Cardiac fibroblast (primary cell): ENCODE measurements around the gene MIB2.

ENCODE experiments used
- DNase-seq, 2 donors: peaks; one replicate each; pipeline versions ENCODE4 v3.0.0 to v3.0.0-alpha.2; 2010; ENCODE audit warnings: low read depth in 2 of 2
- H3K4me3 ChIP-seq, 2 donors: replicated peaks in 1 of 2; 1 replicate in 1 of 2; 2 replicates in 1 of 2; pipeline ENCODE4 v1.5.1; 2011; ENCODE audit warnings: low read depth in 2 of 2, low read length in 2 of 2, mild to moderate bottlenecking in 2 of 2, moderate library complexity in 1 of 2
- TF ChIP-seq, protein P1 (sequence below): IDR thresholded peaks from one replicate; pipeline ENCODE4 v1.5.1; 2011; ENCODE audit warnings: low read depth, mild to moderate bottlenecking, low read length, inconsistent platforms

Gene MIB2

DNA sequence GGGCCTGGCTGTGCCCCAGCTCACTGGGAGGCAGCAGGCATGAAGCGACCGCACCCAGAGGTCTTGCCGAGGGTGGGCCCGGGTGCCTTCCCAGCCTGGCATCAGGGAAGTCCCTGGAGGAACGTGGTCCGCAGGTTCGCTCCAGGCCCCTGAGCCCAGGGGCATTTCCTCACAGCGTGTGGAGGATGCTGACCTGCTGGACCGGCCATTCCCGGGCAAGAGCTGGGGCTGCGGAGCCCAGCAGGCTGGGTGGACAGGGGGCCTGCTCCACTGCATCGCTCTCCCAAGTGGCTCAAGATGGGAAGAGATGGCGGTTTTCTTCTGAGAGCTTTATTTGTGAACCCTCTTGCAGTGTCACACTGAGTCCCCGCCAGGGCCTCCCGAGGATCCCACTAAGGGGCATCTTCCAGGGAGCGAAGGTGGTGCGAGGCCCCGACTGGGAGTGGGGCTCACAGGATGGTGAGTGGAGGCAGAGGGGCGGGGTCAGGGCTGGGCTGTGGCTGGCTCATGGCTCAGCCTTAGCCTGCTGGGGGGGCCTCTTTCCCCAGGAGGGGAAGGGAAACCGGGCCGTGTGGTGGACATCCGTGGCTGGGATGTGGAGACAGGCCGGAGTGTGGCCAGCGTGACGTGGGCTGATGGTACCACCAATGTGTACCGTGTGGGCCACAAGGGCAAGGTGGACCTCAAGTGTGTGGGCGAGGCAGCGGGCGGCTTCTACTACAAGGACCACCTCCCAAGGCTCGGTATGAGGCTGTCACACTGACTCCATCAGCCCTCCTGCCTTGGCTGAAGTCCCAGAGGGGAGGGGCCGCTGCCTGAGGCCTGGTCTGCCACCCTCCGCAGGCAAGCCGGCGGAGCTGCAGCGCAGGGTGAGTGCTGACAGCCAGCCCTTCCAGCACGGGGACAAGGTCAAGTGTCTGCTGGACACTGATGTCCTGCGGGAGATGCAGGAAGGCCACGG, 9.4 kb downstream of the MIB2 start:
- TF ChIP-seq, protein P1, sequence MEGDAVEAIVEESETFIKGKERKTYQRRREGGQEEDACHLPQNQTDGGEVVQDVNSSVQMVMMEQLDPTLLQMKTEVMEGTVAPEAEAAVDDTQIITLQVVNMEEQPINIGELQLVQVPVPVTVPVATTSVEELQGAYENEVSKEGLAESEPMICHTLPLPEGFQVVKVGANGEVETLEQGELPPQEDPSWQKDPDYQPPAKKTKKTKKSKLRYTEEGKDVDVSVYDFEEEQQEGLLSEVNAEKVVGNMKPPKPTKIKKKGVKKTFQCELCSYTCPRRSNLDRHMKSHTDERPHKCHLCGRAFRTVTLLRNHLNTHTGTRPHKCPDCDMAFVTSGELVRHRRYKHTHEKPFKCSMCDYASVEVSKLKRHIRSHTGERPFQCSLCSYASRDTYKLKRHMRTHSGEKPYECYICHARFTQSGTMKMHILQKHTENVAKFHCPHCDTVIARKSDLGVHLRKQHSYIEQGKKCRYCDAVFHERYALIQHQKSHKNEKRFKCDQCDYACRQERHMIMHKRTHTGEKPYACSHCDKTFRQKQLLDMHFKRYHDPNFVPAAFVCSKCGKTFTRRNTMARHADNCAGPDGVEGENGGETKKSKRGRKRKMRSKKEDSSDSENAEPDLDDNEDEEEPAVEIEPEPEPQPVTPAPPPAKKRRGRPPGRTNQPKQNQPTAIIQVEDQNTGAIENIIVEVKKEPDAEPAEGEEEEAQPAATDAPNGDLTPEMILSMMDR, result no peak
- peak in 1 of 2 donors; percentile 36 for DNase-seq
- H3K4me3 ChIP-seq, result no peak overlapping the region

DNA sequence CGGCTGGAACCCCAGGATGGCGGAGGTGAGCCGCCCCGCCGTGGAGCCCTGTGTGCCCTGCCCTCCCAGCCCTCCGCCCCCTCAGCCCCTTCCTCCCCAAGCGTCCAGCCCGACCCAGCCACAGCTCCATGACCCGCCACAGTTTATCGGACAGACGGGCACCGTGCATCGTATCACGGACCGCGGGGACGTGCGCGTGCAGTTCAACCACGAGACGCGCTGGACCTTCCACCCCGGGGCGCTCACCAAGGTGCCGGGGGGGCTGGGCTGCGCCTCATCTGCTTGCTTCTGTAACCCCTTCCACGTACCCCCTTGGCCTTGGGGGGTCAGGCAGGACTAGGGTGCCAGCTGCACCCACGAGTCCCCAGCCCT, 10.1 kb downstream of the MIB2 start:
- no peak overlapping the region for H3K4me3 ChIP-seq
- TF ChIP-seq, protein P1, result no peak
- DNase-seq, result no peak

DNA sequence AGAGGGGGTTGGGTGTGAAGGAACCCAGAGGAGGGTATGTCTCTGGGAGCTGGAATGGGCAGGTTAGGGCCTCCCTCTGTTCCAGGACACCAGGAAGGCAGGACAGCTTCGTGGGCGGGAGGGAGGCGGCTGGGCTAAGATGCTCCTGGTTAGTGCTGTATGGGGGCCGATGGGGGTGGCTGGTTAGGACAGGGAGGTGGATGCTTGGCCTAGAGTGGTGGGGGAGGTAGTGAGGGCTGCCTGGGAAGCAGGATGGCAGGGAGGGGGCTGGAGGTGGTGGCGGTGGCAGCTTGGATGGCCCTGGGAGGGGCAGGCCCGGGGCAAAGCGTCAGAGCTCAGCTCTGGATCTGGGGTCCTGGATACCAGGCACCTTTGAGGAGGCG, 10.5 kb downstream of the MIB2 start:
- TF ChIP-seq, protein P1, result no peak
- H3K4me3 ChIP-seq, result no peak overlapping the region
- DNase-seq, result no peak

DNA sequence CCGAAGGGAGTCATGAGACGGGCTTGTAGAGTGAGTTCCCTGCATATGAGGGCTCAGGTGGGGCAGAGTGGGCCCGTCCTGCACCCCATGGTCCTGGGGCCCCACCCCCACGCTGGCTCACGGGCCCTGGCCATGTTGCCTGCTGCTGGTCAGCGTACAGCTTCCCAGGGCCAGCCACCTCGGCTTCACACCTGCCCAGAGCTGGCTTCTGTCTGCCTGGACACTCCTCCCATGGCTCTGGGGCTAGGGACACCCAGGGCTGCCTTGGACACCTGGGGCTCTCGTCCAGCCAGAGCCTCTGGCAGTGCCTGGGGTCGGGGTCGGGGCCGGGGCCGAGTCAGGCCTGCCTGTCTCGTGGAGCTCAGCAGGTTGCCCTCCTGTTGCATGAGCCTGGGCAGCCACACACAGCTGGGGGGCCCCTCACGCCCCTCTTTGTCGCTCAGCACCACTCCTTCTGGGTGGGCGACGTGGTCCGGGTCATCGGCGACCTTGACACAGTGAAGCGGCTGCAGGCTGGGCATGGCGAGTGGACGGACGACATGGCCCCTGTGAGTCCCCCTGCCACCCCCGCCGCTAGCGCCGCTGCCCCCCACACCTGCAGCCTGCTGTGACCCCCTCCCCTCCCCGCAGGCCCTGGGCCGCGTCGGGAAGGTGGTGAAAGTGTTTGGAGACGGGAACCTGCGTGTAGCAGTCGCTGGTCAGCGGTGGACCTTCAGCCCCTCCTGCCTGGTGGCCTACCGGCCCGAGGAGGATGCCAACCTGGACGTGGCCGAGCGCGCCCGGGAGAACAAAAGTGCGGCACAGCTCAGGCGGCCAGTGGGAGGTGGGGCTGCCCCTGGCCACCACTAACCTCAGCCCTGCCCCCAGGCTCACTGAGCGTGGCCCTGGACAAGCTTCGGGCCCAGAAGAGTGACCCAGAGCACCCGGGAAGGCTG, 11.2 kb downstream of the MIB2 start:
- TF ChIP-seq, protein P1, result no peak
- no peak overlapping the region for H3K4me3 ChIP-seq
- DNase-seq, result no peak

DNA sequence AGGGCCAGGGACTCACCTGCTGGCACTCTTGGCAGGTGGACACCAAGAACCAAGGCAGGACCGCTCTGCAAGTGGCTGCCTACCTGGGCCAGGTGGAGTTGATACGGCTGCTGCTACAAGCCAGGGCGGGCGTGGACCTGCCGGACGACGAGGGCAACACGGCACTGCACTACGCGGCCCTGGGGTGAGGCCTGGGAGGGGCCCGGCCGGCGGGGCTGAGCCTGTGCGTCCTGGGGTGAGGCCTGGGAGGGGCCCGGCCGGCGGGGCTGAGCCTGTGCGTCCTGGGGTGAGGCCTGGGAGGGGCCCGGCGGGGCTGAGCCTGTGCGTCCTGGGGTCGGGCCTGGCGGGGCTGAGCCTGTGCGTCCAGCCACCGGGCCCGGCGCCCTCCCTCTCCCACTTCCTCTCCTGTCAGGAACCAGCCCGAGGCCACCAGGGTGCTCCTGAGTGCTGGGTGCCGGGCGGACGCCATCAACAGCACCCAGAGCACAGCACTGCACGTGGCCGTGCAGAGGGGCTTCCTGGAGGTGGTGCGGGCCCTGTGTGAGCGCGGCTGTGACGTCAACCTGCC, 12.0 kb downstream of the MIB2 start:
- no peak overlapping the region for H3K4me3 ChIP-seq
- TF ChIP-seq, protein P1, result no peak
- DNase-seq, result no peak

DNA sequence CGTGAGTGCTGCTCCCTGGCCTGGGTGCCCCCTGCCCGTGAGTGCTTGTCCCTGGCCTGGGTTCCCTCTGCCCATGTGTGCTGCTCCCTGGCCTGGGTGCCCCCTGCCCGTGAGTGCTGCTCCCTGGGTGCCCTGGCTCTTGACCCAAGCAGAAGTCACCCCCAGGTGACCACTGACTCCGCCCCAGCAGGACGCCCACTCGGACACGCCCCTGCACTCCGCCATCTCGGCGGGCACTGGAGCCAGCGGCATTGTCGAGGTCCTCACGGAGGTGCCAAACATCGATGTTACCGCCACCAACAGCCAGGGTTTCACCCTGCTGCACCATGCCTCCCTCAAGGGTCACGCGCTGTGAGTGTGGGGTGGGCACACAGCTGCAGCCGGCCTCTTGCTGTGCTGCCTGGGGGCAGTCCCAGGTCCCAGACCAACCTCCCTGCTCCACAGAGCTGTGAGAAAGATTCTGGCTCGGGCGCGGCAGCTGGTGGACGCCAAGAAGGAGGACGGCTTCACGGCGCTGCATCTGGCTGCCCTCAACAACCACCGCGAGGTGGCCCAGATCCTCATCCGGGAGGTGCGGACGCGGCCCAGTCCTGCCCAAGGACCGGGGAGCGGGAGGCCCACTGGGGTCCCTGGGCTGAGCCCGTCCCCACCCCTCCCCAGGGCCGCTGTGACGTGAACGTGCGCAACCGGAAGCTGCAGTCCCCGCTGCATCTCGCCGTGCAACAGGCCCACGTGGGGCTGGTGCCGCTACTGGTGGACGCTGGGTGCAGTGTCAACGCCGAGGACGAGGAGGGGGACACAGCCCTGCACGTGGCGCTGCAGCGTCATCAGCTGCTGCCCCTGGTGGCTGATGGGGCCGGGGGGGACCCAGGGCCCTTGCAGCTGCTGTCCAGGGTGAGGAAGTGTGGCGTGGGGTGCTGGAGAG, 12.8 kb downstream of the MIB2 start:
- no peak for DNase-seq
- TF ChIP-seq, protein P1, result no peak
- no peak overlapping the region for H3K4me3 ChIP-seq
